Activated T-cell treated with anti-CD3 and anti-CD28 coated beads for 24 hours (primary cell): ENCODE data around the gene PSTPIP2.
A peak's percentile ranks its signal among the peaks of the same experiment; 100 is the strongest.
"Not testable (repeated sequence)": the region's sequence is repeated elsewhere in the genome, so short reads cannot be mapped to it uniquely, and the experiment has no call there.

Source experiments
- DNase-seq: peaks from one replicate; pipeline ENCODE4 v3.0.0-alpha.2; 2020; ENCODE audit warnings: low read depth

Gene PSTPIP2

GRCh38 chr18:46071653-46072375, at the start of gene PSTPIP2:
Gene PSTPIP2 (minus strand): TSS chr18:46072260. CDS start chr18:46072188, 72 bp downstream.
- DNase-seq = peak; percentile 47

- DNase-seq = no peak
These were observed 41.7 kb upstream of the PSTPIP2 start for GRCh38 chr18:46113751-46114150.

GRCh38 chr18:46110406-46110805, 38.3 kb upstream of the PSTPIP2 start:
- no peak for DNase-seq

GRCh38 chr18:46109386-46109785, 37.3 kb upstream of the PSTPIP2 start:
- no peak for DNase-seq

GRCh38 chr18:46104128-46104911, 32.3 kb upstream of the PSTPIP2 start, which contains the start of gene HAUS1:
Gene HAUS1 (plus strand): TSS chr18:46104385. CDS start chr18:46104412, 27 bp downstream.
- DNase-seq = peak; percentile 83

GRCh38 chr18:46099463-46099862, 27.4 kb upstream of the PSTPIP2 start:
- no peak for DNase-seq

- DNase-seq = no peak
These were observed 26.5 kb upstream of the PSTPIP2 start for GRCh38 chr18:46098616-46098933.

GRCh38 chr18:46097801-46098615, 25.9 kb upstream of the PSTPIP2 start, which contains the start of gene ATP5F1A:
Gene ATP5F1A (minus strand): TSS chr18:46098296. CDS start chr18:46098231, 65 bp downstream.
- DNase-seq = peak; percentile 81

GRCh38 chr18:46097431-46097800, 25.4 kb upstream of the PSTPIP2 start:
- DNase-seq = peak; percentile 9

- no peak for DNase-seq
These were observed 24.7 kb upstream of the PSTPIP2 start for GRCh38 chr18:46096651-46097300.

- DNase-seq = no peak
These were observed 23.5 kb upstream of the PSTPIP2 start for GRCh38 chr18:46095532-46095931.

GRCh38 chr18:46088501-46088900, 16.4 kb upstream of the PSTPIP2 start:
- not testable (repeated sequence) for DNase-seq

- DNase-seq = no peak
These were observed 12.4 kb upstream of the PSTPIP2 start for GRCh38 chr18:46084431-46084830.

- DNase-seq = no peak
These were observed 8.1 kb upstream of the PSTPIP2 start for GRCh38 chr18:46080156-46080555.

GRCh38 chr18:46079336-46079735, 7.3 kb upstream of the PSTPIP2 start:
- no peak for DNase-seq

- DNase-seq = peak; percentile 60
These were observed 1.6 kb upstream of the PSTPIP2 start for GRCh38 chr18:46073474-46074331.

GRCh38 chr18:46072959-46073358, 899 bp upstream of the PSTPIP2 start:
- no peak for DNase-seq

GRCh38 chr18:46072376-46072867, 362 bp upstream of the PSTPIP2 start:
- DNase-seq = no peak

GRCh38 chr18:46070815-46071652, 1.0 kb downstream of the PSTPIP2 start:
- no peak for DNase-seq

- DNase-seq = no peak
These were observed 1.8 kb downstream of the PSTPIP2 start for GRCh38 chr18:46070232-46070631.
